C4-2B (cell line): ENCODE measurements around the gene PROSER3.

Source experiments
- CTCF ChIP-seq: fragments of 450-650 bp; conservative IDR thresholded peaks from 2 replicates; pipeline ENCODE4 v1.5.1; 2017; ENCODE audit warnings: mild to moderate bottlenecking
- ZFX ChIP-seq: fragments of 450-650 bp; IDR thresholded peaks from 2 replicates; pipeline ENCODE4 v1.6.1; 2017

DNA sequence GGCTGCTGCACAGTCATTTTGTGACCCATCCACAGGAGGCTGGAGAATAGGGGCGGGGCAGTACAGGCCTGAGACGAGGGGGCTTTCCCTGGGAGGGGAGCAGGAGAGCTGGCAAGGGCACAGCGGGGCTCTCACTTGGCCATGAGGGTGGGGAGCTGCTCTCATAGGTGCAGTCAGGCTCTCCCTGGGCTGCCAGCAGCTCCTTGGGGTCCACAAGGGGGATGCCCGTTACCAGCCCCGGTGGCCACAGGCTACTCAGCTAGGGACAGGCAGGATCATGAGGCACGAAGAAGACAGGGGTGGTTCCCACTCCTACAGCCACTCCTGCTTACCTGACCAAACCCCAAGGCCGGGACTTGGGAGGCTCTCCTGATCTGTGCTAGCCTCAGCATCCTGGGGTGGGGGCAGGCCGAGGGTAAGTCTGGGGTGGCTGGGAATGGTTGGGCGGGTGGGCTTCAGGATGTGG, 33.9 kb downstream of the PROSER3 start:
- TF ChIP-seq CTCF, result no peak
- no peak for TF ChIP-seq ZFX
